ENCODE measurements around the gene C4A. TPM values are rescaled to one million over a fixed set of nuclear protein-coding genes. Genes with fewer than 3 reads are reported as not detected.

Gene C4A
- total RNA-seq, result 2.3 and 13.4 TPM in 2 replicates

DNA sequence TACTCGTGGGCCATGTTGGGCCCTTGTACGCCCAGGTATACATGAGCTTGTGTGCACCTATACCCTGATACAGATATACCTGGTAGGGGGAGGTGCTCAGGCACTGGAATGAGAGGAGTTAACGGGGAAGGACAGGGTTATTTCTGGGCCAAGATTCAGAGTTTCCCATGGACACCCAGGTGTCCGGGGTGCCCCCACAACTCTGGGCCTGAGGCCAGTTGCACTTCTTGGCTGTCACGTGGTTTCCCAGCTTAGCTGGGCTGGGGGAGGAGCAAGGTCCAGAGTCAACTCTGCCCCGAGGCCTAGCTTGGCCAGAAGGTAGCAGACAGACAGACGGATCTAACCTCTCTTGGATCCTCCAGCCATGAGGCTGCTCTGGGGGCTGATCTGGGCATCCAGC lies at the start of gene C4A:
Gene C4A (plus strand): TSS at position 314 of the 400 bp plus-strand sequence. CDS start 51 bp downstream, at position 365.

DNA sequence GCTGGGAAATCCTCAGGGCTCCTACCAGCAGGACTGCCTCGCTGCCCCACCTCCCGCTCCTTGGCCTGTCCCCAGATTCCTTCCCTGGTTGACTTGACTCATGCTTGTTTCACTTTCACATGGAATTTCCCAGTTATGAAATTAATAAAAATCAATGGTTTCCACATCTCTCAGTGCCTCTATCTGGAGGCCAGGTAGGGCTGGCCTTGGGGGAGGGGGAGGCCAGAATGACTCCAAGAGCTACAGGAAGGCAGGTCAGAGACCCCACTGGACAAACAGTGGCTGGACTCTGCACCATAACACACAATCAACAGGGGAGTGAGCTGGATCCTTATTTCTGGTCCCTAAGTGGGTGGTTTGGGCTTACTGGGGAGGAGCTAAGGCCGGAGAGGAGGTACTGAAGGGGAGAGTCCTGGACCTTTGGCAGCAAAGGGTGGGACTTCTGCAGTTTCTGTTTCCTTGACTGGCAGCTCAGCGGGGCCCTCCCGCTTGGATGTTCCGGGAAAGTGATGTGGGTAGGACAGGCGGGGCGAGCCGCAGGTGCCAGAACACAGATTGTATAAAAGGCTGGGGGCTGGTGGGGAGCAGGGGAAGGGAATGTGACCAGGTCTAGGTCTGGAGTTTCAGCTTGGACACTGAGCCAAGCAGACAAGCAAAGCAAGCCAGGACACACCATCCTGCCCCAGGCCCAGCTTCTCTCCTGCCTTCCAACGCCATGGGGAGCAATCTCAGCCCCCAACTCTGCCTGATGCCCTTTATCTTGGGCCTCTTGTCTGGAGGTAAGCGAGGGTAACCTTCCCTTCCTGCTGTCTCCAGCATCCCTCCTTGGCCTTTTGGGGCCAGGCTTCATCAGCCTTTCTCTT lies 36.1 kb upstream of the C4A start, which contains the start of gene CFB:
Gene CFB (plus strand): TSS at position 589 of the 863 bp plus-strand sequence. CDS start 127 bp downstream, at position 716.

DNA sequence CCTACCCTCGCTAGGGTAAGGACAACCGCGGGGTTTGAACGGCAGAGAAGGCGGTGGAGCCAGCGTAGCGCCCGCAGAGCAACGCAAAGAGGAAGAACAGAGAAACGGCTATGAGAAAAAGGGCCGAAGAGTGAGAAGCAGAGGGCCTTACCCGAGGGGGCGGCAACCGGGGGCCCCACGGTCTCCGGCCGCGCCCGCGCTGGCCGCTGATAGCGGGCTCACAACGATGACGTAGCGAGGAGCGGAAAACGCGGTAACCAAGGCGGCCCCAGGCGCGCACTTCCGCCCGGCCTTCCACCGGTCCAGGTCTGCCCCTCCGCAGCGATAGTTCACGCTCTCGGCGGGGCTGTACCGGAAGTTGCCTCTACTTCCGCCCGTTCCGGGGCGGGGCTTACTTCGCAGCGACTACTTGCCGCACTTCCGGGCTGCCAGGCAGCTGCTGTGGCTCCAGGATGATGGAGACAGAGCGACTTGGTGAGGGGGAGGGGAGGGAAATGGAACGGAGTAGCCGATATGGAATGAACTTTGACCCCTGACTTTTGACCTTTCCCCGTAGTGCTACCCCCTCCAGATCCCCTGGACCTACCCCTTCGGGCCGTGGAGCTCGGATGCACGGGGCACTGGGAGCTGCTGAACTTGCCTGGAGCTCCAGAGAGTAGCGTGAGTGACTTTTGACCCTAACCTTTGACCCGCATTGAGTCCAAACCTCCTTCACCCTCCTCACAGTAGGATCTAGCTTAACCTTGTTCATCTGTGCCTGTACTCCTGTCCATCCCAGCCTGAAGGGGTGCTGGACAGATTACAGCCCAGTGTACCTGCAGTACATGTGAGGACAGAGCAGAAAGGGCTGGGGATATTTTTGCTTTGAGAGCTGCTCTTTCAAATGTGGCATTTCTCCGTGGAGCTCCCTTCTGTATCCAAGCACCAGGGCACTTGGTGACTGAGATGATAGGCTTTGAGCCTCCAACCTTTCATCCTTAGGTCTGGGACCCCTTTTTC lies 22.8 kb upstream of the C4A start, which contains the start of the genes NELFE and SKIC2:
Gene NELFE (minus strand): TSS at position 231 of the 999 bp plus-strand sequence. CDS start 525 bp downstream, outside the sequence.
Gene SKIC2 (plus strand): TSS at position 435 of the 999 bp plus-strand sequence. CDS start 18 bp downstream, at position 453.

DNA sequence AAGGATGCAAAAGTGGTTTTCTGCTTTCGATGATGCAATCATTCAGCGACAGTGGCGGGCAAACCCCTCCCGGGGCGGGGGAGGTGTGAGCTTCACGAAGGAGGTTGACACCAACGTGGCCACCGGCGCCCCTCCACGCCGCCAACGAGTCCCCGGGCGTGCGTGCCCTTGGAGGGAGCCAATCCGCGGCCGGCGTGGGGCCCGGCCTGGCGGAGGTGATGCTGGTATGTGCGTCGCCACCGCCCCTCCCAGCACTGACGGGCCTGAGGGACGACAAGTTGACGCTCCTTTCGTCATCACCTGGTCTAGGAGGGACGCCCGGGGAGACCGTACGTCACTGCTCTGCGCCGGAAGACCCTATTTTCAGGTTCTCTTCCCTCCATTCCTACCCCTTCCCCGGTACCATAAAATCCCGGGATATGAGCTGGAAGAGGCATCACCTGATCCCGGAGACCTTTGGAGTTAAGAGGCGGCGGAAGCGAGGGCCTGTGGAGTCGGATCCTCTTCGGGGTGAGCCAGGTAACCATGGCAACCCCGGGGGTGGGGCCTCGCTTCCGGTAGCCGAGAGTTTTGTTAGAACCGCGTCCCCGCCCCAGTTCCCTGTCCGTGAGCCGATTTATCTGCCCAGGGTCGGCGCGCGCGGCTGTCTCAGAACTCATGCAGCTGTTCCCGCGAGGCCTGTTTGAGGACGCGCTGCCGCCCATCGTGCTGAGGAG lies 9.7 kb upstream of the C4A start, which contains the start of gene DXO:
Gene DXO (minus strand): TSS at position 146 of the 716 bp plus-strand sequence. CDS start 463 bp downstream, outside the sequence.

DNA sequence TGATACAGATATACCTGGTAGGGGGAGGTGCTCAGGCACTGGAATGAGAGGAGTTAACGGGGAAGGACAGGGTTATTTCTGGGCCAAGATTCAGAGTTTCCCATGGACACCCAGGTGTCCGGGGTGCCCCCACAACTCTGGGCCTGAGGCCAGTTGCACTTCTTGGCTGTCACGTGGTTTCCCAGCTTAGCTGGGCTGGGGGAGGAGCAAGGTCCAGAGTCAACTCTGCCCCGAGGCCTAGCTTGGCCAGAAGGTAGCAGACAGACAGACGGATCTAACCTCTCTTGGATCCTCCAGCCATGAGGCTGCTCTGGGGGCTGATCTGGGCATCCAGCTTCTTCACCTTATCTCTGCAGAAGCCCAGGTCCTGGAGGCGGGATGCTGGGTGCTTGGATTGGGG lies 32.7 kb downstream of the C4A start, which contains the start of gene C4B:
Gene C4B (plus strand): TSS at position 249 of the 400 bp plus-strand sequence. CDS start 51 bp downstream, at position 300.

DNA sequence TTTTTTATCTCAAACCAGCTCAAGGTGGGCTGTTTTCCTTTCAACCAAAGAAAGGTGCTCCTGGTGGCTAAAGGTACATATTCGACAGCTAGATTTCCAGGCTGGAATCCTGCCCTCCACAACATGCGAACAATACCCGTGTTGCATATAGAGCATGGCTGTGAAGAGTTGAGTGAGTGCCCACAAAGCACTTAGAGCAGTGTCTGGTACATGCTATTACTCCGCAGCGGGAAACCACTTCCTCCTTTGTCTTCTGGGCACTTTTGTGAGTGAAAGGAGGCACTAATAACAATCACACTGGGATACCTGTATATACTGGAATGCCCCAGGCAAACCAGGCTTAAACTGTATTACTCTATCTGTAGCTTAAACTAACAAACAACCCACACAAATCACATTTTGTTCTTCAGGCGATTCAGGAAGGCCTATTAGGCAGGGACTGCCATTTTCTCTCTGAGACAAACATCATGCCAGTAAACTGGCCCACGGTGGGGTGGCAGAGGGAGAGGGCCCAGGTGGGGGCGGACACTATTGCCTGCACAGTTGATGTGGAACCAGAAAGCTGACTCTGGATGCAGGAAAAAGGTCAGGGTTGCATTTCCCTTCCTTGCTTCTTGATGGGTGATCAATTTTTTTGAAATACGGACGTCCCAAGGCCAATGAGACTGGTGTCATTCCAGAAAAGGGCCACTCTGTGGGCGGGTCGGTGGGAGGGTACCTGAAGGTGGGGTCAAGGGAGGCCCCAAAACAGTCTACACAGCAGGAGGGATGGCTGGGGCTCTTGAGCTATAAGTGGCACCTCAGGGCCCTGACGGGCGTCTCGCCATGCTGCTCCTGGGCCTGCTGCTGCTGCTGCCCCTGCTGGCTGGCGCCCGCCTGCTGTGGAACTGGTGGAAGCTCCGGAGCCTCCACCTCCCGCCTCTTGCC lies 56.0 kb downstream of the C4A start, which contains the start of gene CYP21A2:
Gene CYP21A2 (plus strand): TSS at position 818 of the 927 bp plus-strand sequence. CDS start 8 bp downstream, at position 826.

Other genes starting within 250 kb of the C4A start
- 791 and 1,362 TPM in 2 replicates for gene CLIC1, start 245.5 kb upstream of the C4A start, total RNA-seq
- 13.0 and 21.6 TPM in 2 replicates for gene MSH5, start 242.1 kb upstream of the C4A start, total RNA-seq
- gene SAPCD1, start 219.4 kb upstream of the C4A start, total RNA-seq, result 1.00 and 1.2 TPM in 2 replicates
- 0.11 and 0.25 TPM in 2 replicates for gene VWA7, start 204.7 kb upstream of the C4A start, total RNA-seq
- gene VARS1, start 186.3 kb upstream of the C4A start, total RNA-seq, result 68.7 and 88.5 TPM in 2 replicates
- gene LSM2, start 175.1 kb upstream of the C4A start, total RNA-seq, result 34.9 and 48.9 TPM in 2 replicates
- 0.89 and 1.7 TPM in 2 replicates for gene HSPA1L, start 166.8 kb upstream of the C4A start, total RNA-seq
- 60.4 and 107 TPM in 2 replicates for gene HSPA1A, start 166.5 kb upstream of the C4A start, total RNA-seq
- gene HSPA1B, start 154.3 kb upstream of the C4A start, total RNA-seq, result 94.5 and 181 TPM in 2 replicates
- gene NEU1, start 119.2 kb upstream of the C4A start, total RNA-seq, result 72.7 and 128 TPM in 2 replicates
- 0.25 TPM in 1 of 2 replicates, not detected in the other for gene SLC44A4, start 103.1 kb upstream of the C4A start, total RNA-seq
- 74.0 and 94.5 TPM in 2 replicates for gene EHMT2, start 84.4 kb upstream of the C4A start, total RNA-seq
- 4.9 and 8.1 TPM in 2 replicates for gene ZBTB12, start 80.0 kb upstream of the C4A start, total RNA-seq
- gene C2, start 54.3 kb upstream of the C4A start, total RNA-seq, result 0.77 and 2.0 TPM in 2 replicates
- gene CFB, start 36.0 kb upstream of the C4A start, total RNA-seq, result 2.3 and 5.6 TPM in 2 replicates
- 121 and 171 TPM in 2 replicates for gene NELFE, start 23.1 kb upstream of the C4A start, total RNA-seq
- gene SKIC2, start 22.9 kb upstream of the C4A start, total RNA-seq, result 50.1 and 53.1 TPM in 2 replicates
- gene DXO, start 9.9 kb upstream of the C4A start, total RNA-seq, result 14.1 and 17.1 TPM in 2 replicates
- gene C4B, start 32.7 kb downstream of the C4A start, total RNA-seq, result 2.0 and 6.0 TPM in 2 replicates
- not detected in 2 replicates for gene CYP21A2, start 56.4 kb downstream of the C4A start, total RNA-seq
- gene TNXB, start 127.3 kb downstream of the C4A start, total RNA-seq, result 5.9 and 6.7 TPM in 2 replicates
- gene ATF6B, start 146.2 kb downstream of the C4A start, total RNA-seq, result 12.1 and 17.9 TPM in 2 replicates
- 5.2 and 7.9 TPM in 2 replicates for gene FKBPL, start 148.2 kb downstream of the C4A start, total RNA-seq
- 0.11 and 0.12 TPM in 2 replicates for gene PRRT1, start 169.9 kb downstream of the C4A start, total RNA-seq
- 9.5 and 14.6 TPM in 2 replicates for gene PPT2, start 172.1 kb downstream of the C4A start, total RNA-seq
- 0.66 and 1.00 TPM in 2 replicates for gene EGFL8, start 182.5 kb downstream of the C4A start, total RNA-seq
- 12.4 and 15.7 TPM in 2 replicates for gene AGPAT1, start 194.0 kb downstream of the C4A start, total RNA-seq
- gene RNF5, start 196.3 kb downstream of the C4A start, total RNA-seq, result 29.0 and 30.9 TPM in 2 replicates
- gene AGER, start 202.2 kb downstream of the C4A start, total RNA-seq, result 0.12 and 0.44 TPM in 2 replicates
- 41.6 and 42.6 TPM in 2 replicates for gene PBX2, start 208.1 kb downstream of the C4A start, total RNA-seq
- gene GPSM3, start 210.6 kb downstream of the C4A start, total RNA-seq, result 0.44 and 0.87 TPM in 2 replicates
- 0.62 and 1.4 TPM in 2 replicates for gene NOTCH4, start 242.0 kb downstream of the C4A start, total RNA-seq